ENCODE results near the gene CDH26.
"Not testable (repeated sequence)": the region's sequence is repeated elsewhere in the genome, so short reads cannot be mapped to it uniquely, and the experiment has no call there.

CDH26 gene

GRCh38 chr20:59945731-59946130 is 12.5 kb upstream of the CDH26 start:
- H3K27me3 ChIP-seq (ENCODE audit: control insufficient read depth, insufficient read depth, low read length): no peaks in the 10 kb centered on the region
- no peak overlapping the region for H3K4me3 ChIP-seq (ENCODE audit: low read length)
- no peak overlapping the region for H3K9ac ChIP-seq (ENCODE audit: low read length)
- no peak overlapping the region for H3K27ac ChIP-seq (ENCODE audit: low read depth, low read length)
- peaks cover 3% of the 10 kb centered on the region for H3K4me1 ChIP-seq (ENCODE audit: control insufficient read depth, insufficient read depth, low read length)
- H3K36me3 ChIP-seq (ENCODE audit: control insufficient read depth, insufficient read depth, low read length): peaks cover 7% of the 10 kb centered on the region

DNA sequence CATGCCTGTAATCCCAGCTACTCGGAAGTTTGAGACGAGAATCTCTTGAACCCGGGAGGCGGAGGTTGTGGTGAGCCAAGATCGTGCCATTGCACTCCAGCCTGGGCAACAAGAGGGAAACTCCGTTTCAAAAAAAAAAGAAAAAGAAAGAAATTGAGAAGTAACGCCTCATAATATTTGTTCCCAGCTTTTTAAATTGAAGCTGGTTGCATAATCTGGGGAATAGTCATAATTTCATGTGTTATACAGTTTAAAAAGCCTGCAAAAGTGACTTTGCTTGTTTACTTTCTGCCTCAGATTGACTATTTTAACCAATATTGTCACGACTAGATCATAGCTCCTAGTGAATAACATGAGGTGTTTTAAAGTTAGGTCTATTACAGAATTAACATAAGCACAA is 10.8 kb upstream of the CDH26 start:
- Histone ChIP-seq H3K9ac (ENCODE audit: low read length) (no peak overlapping the region), H3K36me3 (ENCODE audit: control insufficient read depth, insufficient read depth, low read length) (peaks cover 7% of the 10 kb centered on the region), H3K4me1 (ENCODE audit: control insufficient read depth, insufficient read depth, low read length) (no peaks in the 10 kb centered on the region), H3K27ac (ENCODE audit: low read depth, low read length) (no peak overlapping the region), H3K27me3 (ENCODE audit: control insufficient read depth, insufficient read depth, low read length) (no peaks in the 10 kb centered on the region), H3K4me3 (ENCODE audit: low read length) (no peak overlapping the region)

GRCh38 chr20:59948212-59948611 is 10.0 kb upstream of the CDH26 start:
- Histone ChIP-seq H3K36me3 (ENCODE audit: control insufficient read depth, insufficient read depth, low read length) (peaks cover 7% of the 10 kb centered on the region), H3K27ac (ENCODE audit: low read depth, low read length) (no peak overlapping the region)

GRCh38 chr20:59948828-59949720 is 9.1 kb upstream of the CDH26 start:
- Histone ChIP-seq H3K9ac (ENCODE audit: low read length) (no peak overlapping the region), H3K4me3 (ENCODE audit: low read length) (no peak overlapping the region), H3K27ac (ENCODE audit: low read depth, low read length) (no peak overlapping the region), H3K4me1 (ENCODE audit: control insufficient read depth, insufficient read depth, low read length) (no peaks in the 10 kb centered on the region), H3K27me3 (ENCODE audit: control insufficient read depth, insufficient read depth, low read length) (no peaks in the 10 kb centered on the region), H3K36me3 (ENCODE audit: control insufficient read depth, insufficient read depth, low read length) (peaks cover 3% of the 10 kb centered on the region)

More at GRCh38 chr20:59948212-59948611, 10.0 kb upstream of the CDH26 start:
- no peaks in the 10 kb centered on the region for H3K27me3 ChIP-seq (ENCODE audit: control insufficient read depth, insufficient read depth, low read length)
- H3K4me1 ChIP-seq (ENCODE audit: control insufficient read depth, insufficient read depth, low read length): no peaks in the 10 kb centered on the region
- no peak overlapping the region for H3K4me3 ChIP-seq (ENCODE audit: low read length)
- no peak overlapping the region for H3K9ac ChIP-seq (ENCODE audit: low read length)

DNA sequence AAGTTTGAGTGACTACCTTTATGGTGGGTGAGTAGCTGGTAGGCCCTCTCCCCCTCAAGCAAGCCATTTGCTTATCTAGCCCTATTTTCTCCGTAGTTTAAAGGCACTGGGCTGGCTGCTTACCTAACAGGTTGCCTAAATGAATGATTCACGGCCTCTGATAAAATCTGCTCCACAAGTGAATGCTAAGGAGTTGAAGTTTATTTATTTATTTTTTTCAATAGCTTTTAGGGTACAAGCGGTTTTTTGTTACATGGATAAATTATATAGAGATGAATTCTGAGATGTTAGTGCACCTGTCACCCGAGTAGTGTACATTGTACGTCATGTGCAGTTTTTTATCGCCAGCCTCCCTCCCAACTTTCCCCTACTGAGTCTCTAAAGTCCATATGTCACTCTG is 8.3 kb upstream of the CDH26 start:
- H3K36me3 ChIP-seq (ENCODE audit: control insufficient read depth, insufficient read depth, low read length): no peaks in the 10 kb centered on the region
- no peaks in the 10 kb centered on the region for H3K4me1 ChIP-seq (ENCODE audit: control insufficient read depth, insufficient read depth, low read length)
- H3K27me3 ChIP-seq (ENCODE audit: control insufficient read depth, insufficient read depth, low read length): no peaks in the 10 kb centered on the region
- no peak overlapping the region for H3K9ac ChIP-seq (ENCODE audit: low read length)
- no peak overlapping the region for H3K27ac ChIP-seq (ENCODE audit: low read depth, low read length)
- H3K4me3 ChIP-seq (ENCODE audit: low read length): no peak overlapping the region

GRCh38 chr20:59954718-59955117 is 3.5 kb upstream of the CDH26 start:
- no peaks in the 10 kb centered on the region for H3K36me3 ChIP-seq (ENCODE audit: control insufficient read depth, insufficient read depth, low read length)
- H3K27me3 ChIP-seq (ENCODE audit: control insufficient read depth, insufficient read depth, low read length): no peaks in the 10 kb centered on the region
- H3K4me1 ChIP-seq (ENCODE audit: control insufficient read depth, insufficient read depth, low read length): no peaks in the 10 kb centered on the region
- no peak overlapping the region for H3K27ac ChIP-seq (ENCODE audit: low read depth, low read length)
- H3K9ac ChIP-seq (ENCODE audit: low read length): no peak overlapping the region
- H3K4me3 ChIP-seq (ENCODE audit: low read length): no peak overlapping the region

DNA sequence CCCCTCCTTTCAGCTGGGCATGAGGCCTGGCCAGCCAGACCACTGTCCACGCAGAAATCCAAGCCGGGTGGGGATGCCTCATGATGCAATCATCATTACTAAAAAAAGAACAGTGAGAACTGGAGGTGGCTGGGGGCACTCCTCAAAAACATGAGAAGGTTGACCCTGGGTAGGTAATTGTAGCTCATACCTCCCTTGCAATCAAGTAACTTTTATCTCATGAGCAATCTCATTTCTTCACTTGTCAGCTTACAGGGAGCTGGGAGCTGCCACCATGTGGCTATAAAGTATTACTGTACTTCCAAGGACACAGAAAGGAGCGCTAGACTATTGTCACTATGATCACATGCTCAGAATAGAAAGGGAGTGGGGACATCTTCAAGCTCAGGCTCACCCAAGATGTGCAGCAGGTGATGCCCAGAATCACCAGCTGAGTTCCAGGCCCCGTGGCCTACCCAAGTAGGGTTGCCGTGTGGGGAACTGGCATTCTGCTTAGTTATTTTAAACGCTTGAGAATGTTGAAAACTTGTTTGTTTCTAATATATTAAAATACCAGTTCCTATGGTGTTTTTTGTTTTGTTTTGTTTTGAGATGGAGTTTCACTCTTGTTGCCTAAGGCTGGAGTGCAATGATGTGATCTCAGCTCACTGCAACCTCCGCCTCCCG is 3.0 kb upstream of the CDH26 start:
- H3K4me1 ChIP-seq (ENCODE audit: control insufficient read depth, insufficient read depth, low read length): no peaks in the 10 kb centered on the region
- H3K36me3 ChIP-seq (ENCODE audit: control insufficient read depth, insufficient read depth, low read length): no peaks in the 10 kb centered on the region
- no peak overlapping the region for H3K4me3 ChIP-seq (ENCODE audit: low read length)
- no peak overlapping the region for H3K27ac ChIP-seq (ENCODE audit: low read depth, low read length)
- H3K9ac ChIP-seq (ENCODE audit: low read length): no peak overlapping the region
- no peaks in the 10 kb centered on the region for H3K27me3 ChIP-seq (ENCODE audit: control insufficient read depth, insufficient read depth, low read length)

- H3K4me1 ChIP-seq (ENCODE audit: control insufficient read depth, insufficient read depth, low read length); H3K27ac ChIP-seq (ENCODE audit: low read depth, low read length); H3K36me3 ChIP-seq (ENCODE audit: control insufficient read depth, insufficient read depth, low read length); H3K4me3 ChIP-seq (ENCODE audit: low read length); H3K9ac ChIP-seq (ENCODE audit: low read length); H3K27me3 ChIP-seq (ENCODE audit: control insufficient read depth, insufficient read depth, low read length): not testable (repeated sequence)
Measured at GRCh38 chr20:59957568-59957967, 655 bp upstream of the CDH26 start.

DNA sequence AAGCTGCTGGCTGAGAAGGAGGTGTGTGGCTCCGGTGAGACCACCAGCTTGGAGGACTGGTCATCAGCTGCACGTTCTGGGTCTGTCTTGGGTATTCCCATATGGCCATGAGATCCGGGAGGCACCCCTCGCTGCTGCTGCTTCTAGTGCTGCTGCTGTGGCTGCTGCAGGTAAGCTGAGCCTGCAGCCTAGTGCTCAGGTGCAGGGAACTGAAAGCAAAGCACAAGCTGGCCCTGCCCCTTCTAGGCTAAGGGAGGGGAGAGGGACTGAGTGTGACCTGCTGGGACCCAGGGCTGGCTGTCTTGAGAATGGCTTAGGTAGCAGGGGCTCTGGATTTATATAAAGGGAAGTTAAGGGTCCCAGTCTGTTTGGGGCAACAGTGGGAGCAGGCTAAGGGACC is 403 bp downstream of the CDH26 start:
- Histone ChIP-seq H3K27me3 (ENCODE audit: control insufficient read depth, insufficient read depth, low read length) (no peaks in the 10 kb centered on the region), H3K9ac (ENCODE audit: low read length) (no peak overlapping the region)

DNA sequence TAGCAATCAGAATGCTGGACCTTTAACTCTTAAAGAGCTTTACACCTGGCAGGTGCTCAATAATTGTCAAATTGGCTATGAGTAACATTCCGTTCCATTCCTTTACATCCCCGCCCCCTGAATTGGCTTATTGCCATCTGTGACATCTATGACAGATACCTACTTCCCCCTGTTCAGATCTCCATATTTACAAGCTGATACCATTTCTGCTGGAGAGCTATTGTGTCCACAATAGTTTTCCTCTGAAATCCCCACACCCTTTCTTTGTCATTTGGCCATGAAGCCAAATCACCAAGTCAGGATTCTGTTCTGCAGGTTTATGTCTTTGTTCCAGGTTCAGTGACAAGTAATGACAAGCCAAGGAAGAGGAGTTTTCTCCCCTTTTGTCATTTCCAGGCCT is 3.2 kb downstream of the CDH26 start:
- Histone ChIP-seq H3K4me1 (ENCODE audit: control insufficient read depth, insufficient read depth, low read length) (no peaks in the 10 kb centered on the region), H3K4me3 (ENCODE audit: low read length) (no peak overlapping the region), H3K36me3 (ENCODE audit: control insufficient read depth, insufficient read depth, low read length) (no peaks in the 10 kb centered on the region), H3K27me3 (ENCODE audit: control insufficient read depth, insufficient read depth, low read length) (no peaks in the 10 kb centered on the region), H3K9ac (ENCODE audit: low read length) (no peak overlapping the region), H3K27ac (ENCODE audit: low read depth, low read length) (no peak overlapping the region)

More for the DNA sequence above, 403 bp downstream of the CDH26 start:
- Histone ChIP-seq H3K27ac (ENCODE audit: low read depth, low read length) (no peak overlapping the region), H3K36me3 (ENCODE audit: control insufficient read depth, insufficient read depth, low read length) (no peaks in the 10 kb centered on the region), H3K4me3 (ENCODE audit: low read length) (no peak overlapping the region), H3K4me1 (ENCODE audit: control insufficient read depth, insufficient read depth, low read length) (no peaks in the 10 kb centered on the region)

DNA sequence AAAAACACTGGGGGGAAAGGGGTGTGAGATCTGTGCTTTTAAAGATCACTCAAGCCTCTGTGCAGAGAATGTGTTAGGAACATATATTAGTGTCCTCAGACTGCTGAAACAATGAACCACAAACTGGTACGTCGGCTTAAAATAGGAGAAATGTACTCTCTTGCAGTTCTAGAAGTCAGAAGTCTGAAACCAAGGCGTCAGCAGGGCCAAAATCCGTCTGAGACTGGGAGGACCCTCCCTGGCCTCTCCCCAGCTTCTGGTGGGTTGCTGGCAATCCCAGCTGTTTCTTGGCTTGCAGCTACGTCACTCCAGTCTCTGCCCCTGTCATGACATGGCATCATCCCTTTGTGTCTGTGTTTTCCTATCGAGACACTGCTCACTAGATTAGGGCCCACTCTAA is 3.9 kb downstream of the CDH26 start:
- no peaks in the 10 kb centered on the region for H3K36me3 ChIP-seq (ENCODE audit: control insufficient read depth, insufficient read depth, low read length)
- H3K27me3 ChIP-seq (ENCODE audit: control insufficient read depth, insufficient read depth, low read length): no peaks in the 10 kb centered on the region
- no peak overlapping the region for H3K27ac ChIP-seq (ENCODE audit: low read depth, low read length)
- no peaks in the 10 kb centered on the region for H3K4me1 ChIP-seq (ENCODE audit: control insufficient read depth, insufficient read depth, low read length)
- H3K4me3 ChIP-seq (ENCODE audit: low read length): no peak overlapping the region
- H3K9ac ChIP-seq (ENCODE audit: low read length): no peak overlapping the region

DNA sequence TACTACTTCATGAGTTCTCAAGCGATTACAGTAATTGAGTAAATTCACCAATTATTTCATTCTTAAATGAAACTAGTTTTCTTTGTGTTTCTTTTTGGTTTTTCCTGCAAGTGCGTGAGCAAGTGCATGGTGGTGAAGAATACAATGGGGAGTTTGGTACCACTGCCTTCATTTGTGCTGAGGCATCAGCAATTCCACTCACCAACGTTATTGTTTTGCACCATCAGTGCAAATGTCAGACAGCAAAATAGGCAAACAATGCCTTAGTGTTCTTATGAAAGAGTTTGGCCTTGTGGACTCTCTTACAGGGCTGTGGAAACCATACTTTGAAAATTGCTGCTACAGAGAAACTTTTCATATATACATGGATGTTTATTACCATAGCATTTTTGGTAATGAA is 8.2 kb downstream of the CDH26 start:
- H3K4me1 ChIP-seq (ENCODE audit: control insufficient read depth, insufficient read depth, low read length): no peaks in the 10 kb centered on the region
- H3K27ac ChIP-seq (ENCODE audit: low read depth, low read length): no peak overlapping the region
- H3K27me3 ChIP-seq (ENCODE audit: control insufficient read depth, insufficient read depth, low read length): no peaks in the 10 kb centered on the region
- no peak overlapping the region for H3K9ac ChIP-seq (ENCODE audit: low read length)
- no peak overlapping the region for H3K4me3 ChIP-seq (ENCODE audit: low read length)
- no peaks in the 10 kb centered on the region for H3K36me3 ChIP-seq (ENCODE audit: control insufficient read depth, insufficient read depth, low read length)

- H3K9ac ChIP-seq (ENCODE audit: low read length): no peak overlapping the region
- H3K4me3 ChIP-seq (ENCODE audit: low read length): no peak overlapping the region
- no peak overlapping the region for H3K27ac ChIP-seq (ENCODE audit: low read depth, low read length)
- no peaks in the 10 kb centered on the region for H3K27me3 ChIP-seq (ENCODE audit: control insufficient read depth, insufficient read depth, low read length)
- peaks cover 5% of the 10 kb centered on the region for H3K4me1 ChIP-seq (ENCODE audit: control insufficient read depth, insufficient read depth, low read length)
- no peaks in the 10 kb centered on the region for H3K36me3 ChIP-seq (ENCODE audit: control insufficient read depth, insufficient read depth, low read length)
Measured at GRCh38 chr20:59971428-59971827, 13.2 kb downstream of the CDH26 start.
